GM19043 (cell line): ENCODE data around the gene SLC7A7.
"Not testable (repeated sequence)": the region's sequence is repeated elsewhere in the genome, so short reads cannot be mapped to it uniquely, and the experiment has no call there.

Source experiments
- ATAC-seq: cut with Tn5 transposase; IDR thresholded peaks from one replicate; pipeline ENCODE4 v1.9.1; 2021; ENCODE audit warnings: low read depth; ENCODE audit not compliant: unreplicated experiment

The SLC7A7 gene

GRCh38 chr14:22794551-22794951 lies 20.7 kb downstream of the SLC7A7 start:
- ATAC-seq: no peak

GRCh38 chr14:22793976-22794375 lies 21.3 kb downstream of the SLC7A7 start:
- no peak for ATAC-seq

DNA sequence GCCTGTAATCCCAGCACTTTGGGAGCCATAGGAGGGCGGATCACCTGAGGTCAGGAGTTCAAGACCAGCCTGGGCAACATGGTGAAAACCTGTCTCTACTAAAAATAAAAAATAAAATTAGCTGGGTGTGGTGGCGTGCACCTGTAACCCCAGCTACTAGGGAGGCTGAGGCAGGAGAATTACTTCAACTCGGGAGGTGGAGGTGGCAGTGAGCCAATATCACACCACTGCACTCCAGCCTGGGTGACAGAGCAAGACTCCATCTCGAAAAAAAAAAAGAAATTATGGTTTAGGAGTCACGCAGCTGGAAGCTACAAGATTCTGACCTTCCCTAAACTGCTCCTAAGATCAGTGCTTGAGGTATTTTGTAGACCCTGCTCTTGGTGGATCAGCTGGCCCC lies 21.7 kb downstream of the SLC7A7 start:
- ATAC-seq: not testable (repeated sequence)

DNA sequence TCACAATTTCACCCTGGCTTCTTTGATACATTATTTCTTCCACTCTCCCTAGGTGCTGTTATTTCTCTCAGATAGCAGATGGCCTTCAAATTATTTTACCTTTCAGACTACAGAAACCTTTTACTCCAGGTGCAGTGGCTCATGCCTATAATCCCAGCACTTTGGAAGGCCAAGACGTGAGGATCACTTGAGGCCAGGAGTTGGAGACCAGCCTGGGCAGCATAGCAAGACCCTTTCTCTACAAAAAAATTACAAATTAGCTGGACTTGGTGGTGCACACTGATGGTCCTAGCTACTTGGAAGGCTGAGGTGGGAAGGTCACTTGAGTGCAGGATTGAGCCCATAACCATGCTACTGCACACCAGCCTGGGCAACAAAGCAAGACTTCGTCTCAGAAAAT lies 23.1 kb downstream of the SLC7A7 start:
- no peak for ATAC-seq

DNA sequence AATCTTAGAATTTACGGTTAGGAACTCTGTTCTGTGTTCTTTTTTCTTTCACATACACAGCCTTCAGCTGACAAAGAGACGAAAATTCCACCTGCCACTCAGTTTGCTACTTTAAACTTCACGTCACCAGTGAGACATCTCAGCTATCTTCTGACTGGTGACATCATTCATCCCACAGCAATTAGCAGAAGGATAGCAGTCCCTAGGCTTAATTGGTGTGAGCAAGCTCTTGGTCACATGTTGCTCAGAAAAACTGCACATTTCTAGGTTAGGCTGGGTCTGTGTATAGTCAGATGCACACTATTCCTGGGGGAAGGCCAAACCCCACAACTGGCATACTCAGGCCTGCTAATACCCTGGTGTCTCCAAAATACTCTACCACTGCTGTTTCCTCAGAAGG lies 23.9 kb downstream of the SLC7A7 start:
- no peak for ATAC-seq

- no peak for ATAC-seq
Measured at GRCh38 chr14:22786685-22787084, 28.6 kb downstream of the SLC7A7 start.

- no peak for ATAC-seq
Measured at GRCh38 chr14:22781301-22781991, 33.8 kb downstream of the SLC7A7 start.

DNA sequence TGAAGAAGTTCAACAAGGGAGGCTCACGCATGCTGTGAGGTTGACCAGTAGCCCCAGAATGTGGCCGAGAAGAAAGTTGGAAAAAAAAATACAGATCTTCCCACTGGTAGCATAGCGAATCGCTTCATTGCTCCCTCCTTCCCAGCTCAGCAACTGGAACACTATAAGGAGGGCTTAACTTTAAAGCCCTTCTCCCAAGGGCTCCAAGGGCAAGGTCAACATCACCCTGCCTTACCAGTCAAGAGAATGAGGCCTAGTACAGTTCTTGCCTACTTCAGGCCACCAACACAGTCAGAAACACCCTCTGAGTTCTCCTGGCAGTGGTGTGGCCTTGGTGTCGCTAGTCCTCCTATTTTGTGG lies 34.3 kb downstream of the SLC7A7 start:
- no peak for ATAC-seq

DNA sequence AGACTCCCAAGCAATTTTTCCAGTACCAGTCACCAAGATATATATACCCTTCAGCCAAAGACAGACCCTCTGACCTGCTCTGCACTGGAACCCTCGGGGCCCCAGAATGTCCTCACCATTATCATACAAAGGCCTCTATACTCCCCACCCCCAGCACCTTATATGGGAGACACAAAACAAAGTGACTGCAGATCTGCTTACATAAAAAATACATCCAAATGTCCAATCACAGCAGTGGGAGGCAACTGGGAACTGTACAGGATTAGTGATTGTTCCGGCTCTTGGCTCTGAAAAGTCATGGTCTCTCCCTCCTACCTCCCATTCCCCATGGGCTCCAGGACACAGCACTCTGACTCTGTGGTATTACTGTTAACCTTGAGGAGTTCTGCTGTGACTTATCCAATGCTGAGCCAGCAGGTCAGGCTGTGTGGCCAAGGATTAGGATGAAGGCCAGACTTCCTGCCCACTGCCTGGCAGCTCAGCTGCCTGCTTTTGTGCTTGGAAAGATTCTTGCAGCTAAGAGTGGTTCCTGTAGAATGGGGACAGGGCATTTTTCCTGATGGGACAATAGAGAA lies 35.0 kb downstream of the SLC7A7 start:
- no peak for ATAC-seq

- no peak for ATAC-seq
Measured at GRCh38 chr14:22778084-22778483, 37.2 kb downstream of the SLC7A7 start.

GRCh38 chr14:22776849-22777248 lies 38.4 kb downstream of the SLC7A7 start:
- ATAC-seq: not testable (repeated sequence)

DNA sequence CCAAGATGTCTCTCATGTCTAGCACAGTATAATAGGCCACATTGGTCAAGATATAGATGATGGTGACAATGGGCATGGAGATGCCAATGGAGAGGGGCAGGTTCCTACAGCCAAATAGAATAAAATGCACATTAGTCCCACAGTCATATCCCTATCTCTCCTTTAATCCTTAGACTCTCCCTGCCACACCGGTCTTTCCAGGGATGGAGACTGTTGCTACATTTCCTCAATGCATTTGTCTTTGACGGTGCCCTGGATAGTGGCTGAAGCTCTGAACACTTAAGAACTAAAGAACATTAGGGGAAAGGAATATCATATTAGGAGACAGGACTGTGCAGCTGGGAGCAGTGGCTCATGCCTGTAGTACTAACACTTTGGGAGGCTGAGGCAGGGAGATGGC lies 39.0 kb downstream of the SLC7A7 start:
- ATAC-seq: no peak

DNA sequence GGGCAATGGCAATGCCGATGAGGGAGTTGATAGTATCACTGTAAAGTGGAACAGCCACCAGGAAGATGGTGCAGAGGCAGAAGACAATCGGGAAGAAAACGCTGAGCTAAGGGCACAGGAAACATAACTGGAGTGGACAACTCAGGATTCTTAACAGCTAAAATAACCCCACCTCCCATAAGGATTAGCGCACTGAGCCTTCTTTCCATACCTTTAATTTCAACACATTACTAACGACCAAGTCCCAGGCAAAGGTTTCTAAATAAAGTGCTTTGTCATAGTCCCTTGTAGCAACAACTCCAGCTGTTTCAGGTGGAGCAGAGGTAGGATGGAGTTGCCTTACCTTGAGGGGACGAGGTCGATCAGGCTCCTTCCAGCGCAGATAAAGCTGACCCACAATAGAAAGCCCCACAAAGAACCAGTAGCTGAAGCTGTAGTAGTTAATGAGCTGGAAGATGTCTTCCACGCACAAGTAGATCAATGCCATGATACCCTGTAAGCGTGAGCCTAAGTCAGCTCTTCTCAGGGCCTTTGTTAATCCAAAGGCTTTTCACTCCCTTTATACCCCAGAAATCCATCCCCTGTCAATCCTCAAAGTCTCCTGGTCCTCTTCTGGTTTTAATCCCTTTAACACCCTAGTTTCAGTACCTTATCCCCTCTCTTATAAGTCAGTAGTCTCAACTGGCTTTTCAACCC lies 41.1 kb downstream of the SLC7A7 start:
- no peak for ATAC-seq

- no peak for ATAC-seq
Measured at GRCh38 chr14:22773162-22774010, 41.8 kb downstream of the SLC7A7 start.

DNA sequence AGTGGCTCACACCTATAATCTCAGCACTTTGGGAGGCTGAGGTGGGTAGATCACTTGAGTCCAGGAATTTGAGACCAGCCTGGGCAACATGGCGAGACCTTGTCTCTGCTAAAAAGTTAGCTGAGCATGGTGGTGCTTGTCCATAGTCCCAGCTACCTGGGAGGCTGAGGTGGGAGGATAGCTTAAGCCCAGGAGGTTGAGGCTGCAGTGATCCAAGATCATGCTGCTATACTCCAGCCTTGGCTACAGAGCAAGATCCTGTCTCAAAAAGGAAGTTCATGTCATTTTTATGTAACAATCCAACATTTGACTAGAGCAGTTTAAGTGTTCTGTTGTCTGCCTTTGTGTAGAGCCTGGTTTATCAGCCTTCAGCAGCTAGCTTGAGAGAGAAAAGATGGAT lies 42.5 kb downstream of the SLC7A7 start:
- no peak for ATAC-seq

- no peak for ATAC-seq
Measured at GRCh38 chr14:22770481-22771187, 44.6 kb downstream of the SLC7A7 start.

DNA sequence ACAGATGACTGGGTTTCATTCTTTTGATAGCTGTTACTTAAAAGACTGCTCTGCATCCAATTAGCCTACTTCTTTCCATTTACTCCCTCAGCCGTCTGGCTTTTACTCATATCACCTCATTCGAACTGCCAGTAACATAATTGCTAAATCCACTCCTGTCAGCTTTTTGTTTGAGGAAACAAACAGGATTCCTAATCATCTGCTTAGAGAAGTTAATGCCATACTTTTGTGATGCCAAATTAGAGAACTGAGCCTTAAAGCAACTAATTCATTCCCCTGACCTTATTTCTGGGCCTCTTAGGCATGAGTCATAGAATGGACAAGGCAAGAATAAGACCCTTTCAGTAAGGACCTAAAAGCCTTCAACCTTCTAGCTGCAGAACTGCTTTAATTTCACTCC lies 45.9 kb downstream of the SLC7A7 start:
- no peak for ATAC-seq

- no peak for ATAC-seq
Measured at GRCh38 chr14:22768947-22769346, 46.3 kb downstream of the SLC7A7 start.

- ATAC-seq: no peak
Measured at GRCh38 chr14:22767323-22767589, 48.0 kb downstream of the SLC7A7 start.

DNA sequence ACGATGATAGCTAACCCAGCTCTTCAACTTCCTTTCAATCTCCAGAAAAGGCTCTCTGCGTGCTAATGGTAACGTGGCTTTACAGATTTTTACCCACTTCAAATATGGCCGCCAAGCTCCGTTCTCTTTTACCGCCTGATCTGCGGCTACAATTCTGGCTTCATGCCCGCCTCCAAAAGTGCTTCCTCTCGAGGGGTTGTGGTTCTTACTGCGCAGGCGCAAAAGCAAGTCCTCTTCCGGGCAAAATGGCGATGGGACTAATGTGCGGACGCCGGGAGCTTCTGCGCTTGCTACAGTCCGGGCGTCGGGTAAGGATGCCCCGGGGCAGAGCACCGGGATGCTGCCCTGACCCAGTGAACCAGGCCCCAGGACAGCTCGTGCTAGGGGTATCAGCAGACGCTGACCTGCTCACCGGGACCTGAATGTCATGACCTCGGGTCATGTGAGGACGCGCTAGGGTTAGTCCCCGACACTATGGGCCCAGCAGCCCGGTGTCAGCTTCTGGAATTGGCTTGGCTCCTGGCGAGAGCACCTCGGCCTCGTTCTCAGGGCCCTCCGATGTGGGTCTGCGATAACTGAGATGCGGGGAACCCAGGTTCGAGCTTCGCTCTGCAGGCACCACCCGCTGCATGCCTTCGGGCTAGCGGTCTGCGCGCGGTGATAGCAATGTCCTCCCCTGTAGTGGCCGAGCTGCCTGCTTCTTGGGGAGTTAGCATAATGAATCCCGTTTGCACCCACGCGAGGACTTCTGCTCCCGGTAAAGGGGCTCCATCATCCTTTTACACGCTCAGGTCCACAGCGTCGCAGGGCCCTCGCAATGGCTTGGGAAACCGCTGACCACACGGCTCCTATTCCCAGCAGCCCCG lies 48.5 kb downstream of the SLC7A7 start, which contains the start of gene OXA1L:
TSS of gene OXA1L (plus strand) at position 232 of the 866 bp plus-strand sequence. CDS start at position 246, 14 bp downstream.
- ATAC-seq: peak; percentile 89
